GM18519 (cell line): ENCODE results near the gene TIMM8B.
A peak's percentile ranks its signal among the peaks of the same experiment; 100 is the strongest.
"Not testable (repeated sequence)": the region's sequence is repeated elsewhere in the genome, so short reads cannot be mapped to it uniquely, and the experiment has no call there.

Experiments used
- ATAC-seq: cut with Tn5 transposase; IDR thresholded peaks from one replicate; pipeline ENCODE4 v1.9.1; 2021; ENCODE audit warnings: mild to moderate bottlenecking, moderate library complexity; ENCODE audit not compliant: unreplicated experiment, low FRiP score

Gene TIMM8B, protein sequence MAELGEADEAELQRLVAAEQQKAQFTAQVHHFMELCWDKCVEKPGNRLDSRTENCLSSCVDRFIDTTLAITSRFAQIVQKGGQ

DNA sequence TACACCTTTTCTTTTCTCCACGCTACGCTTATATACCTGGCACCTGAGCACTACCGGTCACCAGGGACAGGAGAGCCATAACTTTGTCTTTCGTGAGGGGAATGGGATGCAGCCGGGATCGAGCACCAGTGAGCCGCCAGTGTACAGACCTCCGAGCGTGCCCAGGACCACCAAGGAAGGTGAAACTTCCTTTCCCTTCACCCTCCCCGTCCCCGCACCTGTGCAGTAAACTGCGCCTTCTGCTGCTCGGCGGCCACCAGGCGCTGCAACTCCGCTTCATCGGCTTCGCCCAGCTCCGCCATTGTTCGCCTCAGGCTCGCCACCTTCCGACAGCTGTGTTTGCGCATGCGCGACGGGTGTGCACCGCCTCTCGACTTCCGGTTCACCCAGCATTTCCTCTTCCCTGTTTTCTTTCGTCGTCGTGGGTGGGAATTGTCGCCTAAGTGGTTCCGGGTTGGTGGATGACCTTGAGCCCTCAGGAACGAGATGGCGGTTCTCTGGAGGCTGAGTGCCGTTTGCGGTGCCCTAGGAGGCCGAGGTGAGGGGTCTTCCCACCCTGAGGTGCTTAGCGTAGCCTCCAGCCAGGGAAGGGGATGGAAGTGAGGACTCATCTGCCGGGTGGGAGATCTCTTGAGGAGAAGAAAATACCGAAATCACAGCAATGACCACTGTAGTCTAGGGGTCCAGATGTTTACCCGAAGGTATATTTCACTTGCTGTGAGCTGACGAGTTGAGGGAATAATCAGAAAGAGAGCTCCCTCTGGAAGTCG is at the start of gene TIMM8B, which contains the start of gene SDHD:
TIMM8B (minus strand) TSS at position 335 of the 770 bp plus-strand sequence; CDS start at position 302, 33 bp downstream.
SDHD (plus strand) TSS at position 452 of the 770 bp plus-strand sequence; CDS start at position 487, 35 bp downstream.
- peak; percentile 75 for ATAC-seq

DNA sequence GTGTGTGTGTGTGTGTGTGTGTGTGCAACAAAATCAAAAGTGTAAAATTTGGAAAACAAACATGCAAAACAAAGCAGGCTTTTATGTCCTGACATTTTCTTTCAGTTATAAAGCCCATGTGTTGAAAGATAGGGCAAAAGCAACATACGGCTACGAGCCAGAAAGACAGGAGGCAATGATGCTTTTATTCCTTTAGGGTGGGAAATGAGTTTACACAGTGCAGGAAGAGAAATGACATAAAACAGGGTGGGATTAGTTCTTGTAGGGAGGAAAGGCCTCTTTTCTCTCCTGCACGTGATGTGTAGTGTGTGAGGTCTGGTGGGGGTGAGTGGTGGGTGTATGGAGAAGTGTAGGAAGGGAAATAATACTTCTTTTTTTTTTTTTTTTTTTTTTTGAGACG is 47.9 kb upstream of the TIMM8B start:
- ATAC-seq = no peak

- ATAC-seq = no peak
Observed at GRCh38 chr11:112132737-112133136, 46.2 kb upstream of the TIMM8B start.

DNA sequence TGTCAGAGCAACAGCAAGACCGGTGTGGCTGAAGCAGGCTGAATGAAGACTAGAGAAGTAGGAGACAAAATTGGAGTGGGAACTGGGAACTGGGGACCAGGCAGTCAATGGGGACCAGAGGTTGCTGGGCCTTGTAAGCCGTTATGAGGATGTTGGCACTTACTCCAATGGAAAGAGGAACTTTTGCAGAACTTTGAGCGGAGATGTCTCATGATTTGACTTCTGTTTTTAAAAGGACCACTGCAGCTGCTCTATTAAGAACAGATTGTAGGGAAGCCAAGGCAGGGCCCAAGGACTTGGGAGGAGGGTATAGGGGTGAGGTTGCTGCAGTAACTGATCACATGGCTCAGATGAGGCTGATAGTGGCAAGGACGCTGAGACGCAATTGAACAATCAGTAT is 43.1 kb upstream of the TIMM8B start:
- ATAC-seq = no peak

GRCh38 chr11:112128483-112129121 is 42.0 kb upstream of the TIMM8B start:
- no peak for ATAC-seq

DNA sequence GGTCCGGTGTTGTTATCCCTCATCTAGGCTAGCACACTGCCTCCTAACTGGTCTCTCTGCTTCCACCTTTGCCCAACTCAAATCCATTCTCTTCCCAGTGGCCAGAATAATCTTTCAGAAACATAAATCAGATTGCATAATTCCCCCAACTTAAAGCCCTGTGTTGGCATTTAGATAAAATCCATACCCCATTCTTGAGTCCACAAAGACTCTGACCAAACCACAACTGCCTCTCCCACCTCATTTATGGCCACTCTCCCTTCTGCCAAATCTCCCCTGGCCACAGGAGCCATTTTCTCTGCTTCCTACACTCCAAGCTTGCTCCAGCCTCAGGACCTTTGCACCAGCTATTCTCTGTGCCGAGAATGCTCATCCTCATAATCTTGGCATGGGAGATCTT is 40.5 kb upstream of the TIMM8B start:
- ATAC-seq = no peak

DNA sequence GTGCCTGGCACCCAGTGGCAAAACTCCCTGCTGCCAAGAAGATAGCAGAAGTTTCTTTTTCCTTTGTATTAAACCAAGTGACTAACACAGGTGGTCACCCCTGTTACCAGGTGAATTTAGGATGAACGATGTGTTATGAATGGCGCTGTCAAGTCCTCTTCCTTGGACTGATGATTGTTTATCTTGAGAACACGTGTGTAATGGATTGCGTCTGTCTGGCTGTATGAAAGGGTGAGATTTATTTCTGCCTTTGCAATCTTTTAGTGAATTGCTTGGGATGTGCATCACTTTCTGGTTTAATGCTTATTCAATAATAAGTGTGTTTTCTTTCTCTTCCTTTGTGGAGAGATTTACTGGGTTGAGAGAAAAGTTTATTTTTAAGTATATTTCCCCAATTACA is 36.6 kb upstream of the TIMM8B start:
- no peak for ATAC-seq

DNA sequence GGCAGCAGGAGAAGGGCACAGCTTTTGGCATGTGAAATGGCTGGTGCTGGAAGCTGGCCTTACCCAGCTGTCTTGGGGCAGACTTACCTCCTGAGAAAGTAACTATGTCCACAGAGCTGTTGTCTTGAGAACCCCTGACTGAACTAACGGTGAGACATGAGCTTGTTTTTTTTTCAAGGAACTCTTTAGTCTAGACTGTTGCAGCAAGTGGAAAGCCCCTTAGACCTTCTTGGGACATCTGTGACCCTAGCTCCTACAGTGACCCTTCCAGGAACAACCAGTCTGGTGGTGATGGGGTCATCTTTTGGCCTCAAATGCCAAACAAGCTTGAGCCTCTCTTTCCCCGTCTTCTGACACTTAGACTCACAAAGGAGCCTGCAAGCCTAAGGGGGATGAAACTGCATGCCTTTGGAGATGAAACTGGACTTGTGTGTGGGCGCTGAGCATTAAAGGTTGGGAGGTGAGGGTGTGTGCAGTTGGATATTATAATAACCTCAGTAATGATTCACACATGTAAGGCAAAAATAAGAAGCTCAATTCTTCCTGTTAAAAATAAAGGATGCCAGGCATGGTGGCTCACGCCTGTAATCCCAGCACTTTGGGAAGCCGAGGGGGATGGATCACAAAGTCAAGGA is 35.5 kb upstream of the TIMM8B start:
- ATAC-seq = no peak

GRCh38 chr11:112118176-112118575 is 31.6 kb upstream of the TIMM8B start:
- ATAC-seq = no peak

DNA sequence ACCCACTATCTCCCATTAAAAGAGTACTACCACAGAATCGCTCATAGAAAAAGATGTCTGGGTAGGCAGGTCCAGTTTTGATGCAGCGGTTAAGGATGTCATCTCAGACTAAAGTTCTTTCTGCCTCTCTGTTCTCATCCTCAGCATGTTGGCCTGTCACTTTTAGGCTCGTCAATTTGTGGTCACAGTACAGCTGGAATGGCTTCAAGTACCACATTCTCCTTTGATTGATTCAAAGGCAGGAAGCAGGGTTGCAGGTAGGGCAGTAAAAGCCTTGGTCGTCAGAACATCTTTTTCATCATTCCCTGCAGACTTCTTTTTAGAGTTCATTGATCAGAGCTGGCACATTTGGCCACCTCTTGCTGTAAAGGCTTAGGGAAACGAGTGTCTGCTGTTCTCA is 28.8 kb upstream of the TIMM8B start:
- ATAC-seq = no peak

DNA sequence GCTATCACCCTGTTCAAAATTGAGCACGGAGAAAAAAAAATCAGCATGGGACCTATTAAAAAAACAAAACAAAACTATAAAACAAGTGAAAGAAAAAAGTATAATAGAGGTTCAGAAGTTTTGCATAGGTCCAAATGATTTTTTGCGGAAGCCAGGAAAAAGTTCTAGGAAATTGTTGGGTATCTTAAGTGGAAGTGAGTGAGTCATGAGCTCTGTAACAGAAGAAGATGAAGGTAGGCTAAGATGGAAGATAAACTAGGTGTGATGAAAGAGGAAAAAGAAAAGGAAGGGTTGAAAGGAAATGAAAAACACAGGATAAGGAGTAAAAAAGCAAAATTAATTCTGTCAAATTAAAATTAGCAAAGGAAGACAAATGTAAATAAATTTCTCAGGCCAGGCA is 27.9 kb upstream of the TIMM8B start:
- no peak for ATAC-seq

DNA sequence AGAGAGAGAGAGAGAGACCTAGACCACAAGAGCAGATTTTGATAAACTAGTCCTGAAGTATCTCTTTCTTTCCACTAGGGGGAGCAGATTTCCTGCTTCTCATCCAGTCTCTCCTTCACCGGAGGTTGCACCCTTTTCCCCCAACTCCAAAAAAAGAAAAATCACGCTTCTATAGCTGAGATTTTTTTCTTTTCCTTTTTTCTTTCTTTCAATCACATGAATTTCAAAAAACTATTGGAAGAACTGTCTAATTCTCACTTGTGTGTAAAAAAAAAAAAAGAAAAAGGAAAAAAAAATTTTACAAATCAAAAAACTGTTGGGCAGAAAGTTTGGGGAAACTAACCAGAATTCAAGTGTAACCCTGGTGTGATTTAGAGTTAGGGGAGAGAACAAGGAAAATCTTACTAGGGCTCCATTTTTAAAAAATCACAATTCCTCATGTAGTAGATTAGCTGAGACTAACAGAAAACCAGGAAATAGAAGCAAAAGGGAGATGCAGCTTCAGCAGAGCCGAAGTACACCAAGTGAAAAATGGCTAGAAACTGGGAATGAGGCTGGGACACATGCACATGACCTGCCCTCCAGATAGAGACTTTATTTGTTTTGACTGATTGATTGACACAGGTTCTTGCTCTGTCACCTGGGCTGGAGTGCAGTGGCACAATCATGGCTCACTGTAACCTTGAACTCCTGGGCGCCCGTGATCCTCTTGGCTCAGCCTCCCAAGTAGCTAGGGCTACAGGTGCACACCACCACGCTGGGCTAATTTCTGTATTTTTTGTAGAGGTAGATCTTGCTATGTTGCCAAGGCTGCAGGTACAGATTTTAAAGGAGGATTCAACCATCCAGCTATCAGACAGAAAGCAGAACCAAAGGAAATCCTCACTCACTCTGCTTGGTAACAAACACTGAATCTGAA is 27.2 kb upstream of the TIMM8B start:
- no peak for ATAC-seq

- ATAC-seq = no peak
Observed at GRCh38 chr11:112106070-112106469, 19.5 kb upstream of the TIMM8B start.

GRCh38 chr11:112103446-112103845 is 16.9 kb upstream of the TIMM8B start:
- ATAC-seq = no peak

GRCh38 chr11:112100462-112100861 is 13.9 kb upstream of the TIMM8B start:
- no peak for ATAC-seq

GRCh38 chr11:112097734-112098528 is 11.4 kb upstream of the TIMM8B start:
- no peak for ATAC-seq

DNA sequence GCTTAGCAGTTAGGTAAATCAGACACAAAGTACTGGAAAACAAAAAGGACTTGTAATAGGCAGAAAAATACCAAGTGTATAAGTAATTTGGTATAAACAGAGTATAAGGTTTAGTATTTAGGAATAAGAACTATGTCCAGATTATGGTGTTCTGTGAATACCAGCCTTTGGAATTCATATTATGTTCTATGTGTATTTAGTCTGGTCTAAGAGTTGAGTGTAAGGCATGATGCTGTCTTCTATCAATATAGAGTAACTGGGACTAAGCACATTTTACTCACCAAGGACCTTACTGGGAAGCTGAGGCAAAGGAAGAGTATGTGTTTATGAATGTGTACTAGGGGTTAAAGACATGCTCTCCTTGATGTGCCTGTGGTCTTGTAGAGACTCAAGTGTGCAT is 9.6 kb upstream of the TIMM8B start:
- ATAC-seq = no peak

- not testable (repeated sequence) for ATAC-seq
Observed at GRCh38 chr11:112095302-112095701, 8.7 kb upstream of the TIMM8B start.

GRCh38 chr11:112087212-112087611 is 656 bp upstream of the TIMM8B start:
- no peak for ATAC-seq
